ENCODE data around the gene PTPA. TPM values are rescaled to one million over a fixed set of nuclear protein-coding genes. Genes with fewer than 3 reads are reported as not detected.

The PTPA gene
- total and polyA plus RNA-seq, 9 of the 15 experiments (the other 6 are each of a cell fraction or from before 2014, with no cell fraction given): 1.7 to 121 (median 72.6) TPM

GRCh38 chr9:129146441-129146941, 35.3 kb downstream of the PTPA start:
- BruUV-seq (replicated peaks): no TSS peak
- peaks cover 53% of the 10 kb centered on the region; the same call in 2 of the 3 replicates for H3K36me3 ChIP-seq (ENCODE audit: control insufficient read depth, insufficient read depth, low read length)
- peaks cover 8% of the 10 kb centered on the region; the same call in 2 of the 3 replicates for H3K79me2 ChIP-seq (ENCODE audit: control insufficient read depth, insufficient read depth, low read length)
- in situ Hi-C loops (cut with MboI) (no loop called here), intact Hi-C loops (cut with micrococcal nuclease) (no loop called here)
- ChIA-PET CTCF (ENCODE audit: low intra/inter-chr PET ratio) (no interaction called here), POLR2A (interaction anchor here (0.7 to 0.8 kb wide), 2 partner anchors 21 to 317 kb away, joined by 3 read pairs; partner anchors contain the start of gene SPOUT1)
- no peaks in the 10 kb centered on the region for H3K9me1 ChIP-seq (ENCODE audit: control insufficient read depth, insufficient read depth, low read length)
- H3K9ac ChIP-seq (ENCODE audit: insufficient read depth in 1 of 2, low read depth in 2 of 2, low read length in 2 of 2): peak overlapping the region in 1 of 2 experiments; percentile 4; a peak in 1 of 4 replicates
- H3K4me3 ChIP-seq: no peak overlapping the region
- WGBS (ENCODE audit: insufficient coverage, low coverage, missing lambda C conversion rate): 80% methylated on average over 8 of the region's 8 CpGs
- no peaks in the 10 kb centered on the region for H4K20me1 ChIP-seq (replicated peaks; ENCODE audit: control insufficient read depth, insufficient read depth, low read length)
- no peak for TF ChIP-seq ZNF740 (CRISPR knock-in tag; IDR thresholded peaks at IDR 0.05)
- no peak for TF ChIP-seq ZNF740 (tag; IDR thresholded peaks at IDR 0.05)
- TF ChIP-seq POLR2G (IDR thresholded peaks at IDR 0.05; ENCODE audit: low read depth, low read length): 0 out of 2 replicates have a peak, but pooled peaks have one; percentile 33
- no peaks in the 10 kb centered on the region for H3K27me3 ChIP-seq (ENCODE audit: control insufficient read depth in 2 of 2, insufficient read depth in 2 of 2, low read length in 2 of 2)
- H3K9me3 ChIP-seq (replicated peaks; ENCODE audit: control insufficient read depth, insufficient read depth, low read depth, low read length): no peaks in the 10 kb centered on the region
- DNase-seq (ENCODE audit: extremely low read depth in 1 of 4, low spot score in 3 of 4) (no peak), ATAC-seq (no peak), FAIRE-seq (no peak)
- H3K4me2 ChIP-seq (ENCODE audit: insufficient read depth, low read length): no peak overlapping the region
- H3K4me1 ChIP-seq (replicated peaks in 1 of 2; ENCODE audit: control insufficient read depth in 2 of 2, insufficient read depth in 2 of 2, low read length in 2 of 2): peaks cover 8 to 43% of the 10 kb centered on the region in 2 experiments
- no peak overlapping the region for H2AFZ ChIP-seq (ENCODE audit: low read depth, low read length)
- no peak overlapping the region for H3K27ac ChIP-seq (ENCODE audit: extremely low read depth, low read depth, low read length)
